ENCODE measurements around the gene NFE2L1. TPM values are rescaled to one million over a fixed set of nuclear protein-coding genes. Genes with fewer than 3 reads are reported as not detected.

Gene NFE2L1
- total and polyA plus RNA-seq, 9 of the 15 experiments (the other 6 are each of a cell fraction or from before 2014, with no cell fraction given): 2.0 to 68.6 (median 39.7) TPM

DNA sequence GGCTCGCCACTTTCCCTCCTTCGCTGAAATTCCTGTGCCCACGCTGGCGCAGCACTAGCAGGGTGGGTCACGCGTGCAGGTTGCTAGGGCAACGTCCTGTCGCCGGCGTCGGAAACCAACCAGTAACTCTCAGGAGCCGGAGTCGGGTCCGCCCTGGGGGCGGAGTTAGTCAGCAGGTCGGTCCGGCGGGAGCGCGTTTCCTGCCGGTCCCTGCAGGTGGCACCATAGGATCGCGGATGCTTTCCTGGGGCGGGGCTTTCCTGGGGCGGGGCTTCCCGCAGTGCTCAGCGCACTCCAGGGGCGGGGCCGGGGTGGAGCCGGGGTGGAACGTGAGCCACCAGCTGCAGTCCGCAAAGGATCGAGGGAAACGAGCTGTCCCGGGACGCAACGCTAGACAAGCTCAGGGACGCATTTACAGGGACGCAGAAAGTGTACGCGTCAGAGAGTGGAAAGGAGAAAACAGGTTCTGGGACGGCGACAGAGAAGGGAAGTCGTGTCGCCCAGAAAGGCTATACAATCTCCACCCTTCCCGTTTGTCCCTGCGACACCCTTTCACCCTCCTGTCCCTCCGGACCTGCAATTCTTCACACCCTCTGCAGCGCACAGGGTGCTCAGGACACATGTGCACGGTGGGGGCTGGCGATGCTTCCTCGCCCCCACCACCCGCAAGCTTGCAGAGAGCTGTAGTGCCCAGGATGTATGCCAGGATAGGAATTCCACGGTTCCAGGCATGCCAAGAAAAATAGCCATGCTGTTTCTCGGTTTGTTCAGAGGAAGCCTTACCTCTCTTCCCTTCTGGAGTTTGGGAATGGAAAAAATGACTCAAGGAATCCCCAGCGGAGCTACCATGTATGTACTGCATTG lies 22.9 kb upstream of the NFE2L1 start (continued):
- TF ChIP-seq JUND (IDR thresholded peaks at IDR 0.05; ENCODE audit: borderline replicate concordance, low read depth, low read length) (peak; percentile 35; the same call in 1 of the 2 replicates), JUND (tag; IDR thresholded peaks at IDR 0.05; ENCODE audit: borderline replicate concordance, low read depth, low read length) (no peak; the same call in 2 of the 3 replicates), FOXK1 (CRISPR knock-in tag; IDR thresholded peaks at IDR 0.05; ENCODE audit: borderline replicate concordance) (no peak), ZFP30 (CRISPR knock-in tag; IDR thresholded peaks at IDR 0.05; ENCODE audit: borderline replicate concordance) (no peak), NR3C1 (CRISPR knock-in tag; IDR thresholded peaks at IDR 0.05) (no peak), HDAC1 (IDR thresholded peaks at IDR 0.05) (peak in 1 of 2 experiments; percentile 81; a peak in 2 of 4 replicates), RBM22 (IDR thresholded peaks at IDR 0.05; ENCODE audit: low read depth, low read length, poor library complexity, severe bottlenecking) (peak; percentile 94), MYC (IDR thresholded peaks at IDR 0.05; ENCODE audit: low read depth, low read length) (0 out of 2 replicates have a peak, but pooled peaks have one; percentile 17), MYC (CRISPR knock-in tag; IDR thresholded peaks at IDR 0.05; ENCODE audit: borderline replicate concordance, low read depth) (no peak), NKRF (IDR thresholded peaks at IDR 0.05; ENCODE audit: borderline replicate concordance) (peak; percentile 85; the same call in 1 of the 2 replicates), HMGN3 (IDR thresholded peaks at IDR 0.05; ENCODE audit: borderline replicate concordance, extremely low read depth, insufficient read length, low read depth, low read length) (peak; percentile 76), L3MBTL2 (IDR thresholded peaks at IDR 0.05) (peak; percentile 93), HDAC2 (IDR thresholded peaks at IDR 0.05) (peak; percentile 17; the same call in 1 of the 2 replicates)
- TF ChIP-seq, protein P1, sequence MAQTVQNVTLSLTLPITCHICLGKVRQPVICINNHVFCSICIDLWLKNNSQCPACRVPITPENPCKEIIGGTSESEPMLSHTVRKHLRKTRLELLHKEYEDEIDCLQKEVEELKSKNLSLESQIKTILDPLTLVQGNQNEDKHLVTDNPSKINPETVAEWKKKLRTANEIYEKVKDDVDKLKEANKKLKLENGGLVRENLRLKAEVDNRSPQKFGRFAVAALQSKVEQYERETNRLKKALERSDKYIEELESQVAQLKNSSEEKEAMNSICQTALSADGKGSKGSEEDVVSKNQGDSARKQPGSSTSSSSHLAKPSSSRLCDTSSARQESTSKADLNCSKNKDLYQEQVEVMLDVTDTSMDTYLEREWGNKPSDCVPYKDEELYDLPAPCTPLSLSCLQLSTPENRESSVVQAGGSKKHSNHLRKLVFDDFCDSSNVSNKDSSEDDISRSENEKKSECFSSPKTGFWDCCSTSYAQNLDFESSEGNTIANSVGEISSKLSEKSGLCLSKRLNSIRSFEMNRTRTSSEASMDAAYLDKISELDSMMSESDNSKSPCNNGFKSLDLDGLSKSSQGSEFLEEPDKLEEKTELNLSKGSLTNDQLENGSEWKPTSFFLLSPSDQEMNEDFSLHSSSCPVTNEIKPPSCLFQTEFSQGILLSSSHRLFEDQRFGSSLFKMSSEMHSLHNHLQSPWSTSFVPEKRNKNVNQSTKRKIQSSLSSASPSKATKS (CRISPR knock-in tag; IDR thresholded peaks at IDR 0.05): no peak
- TF ChIP-seq, protein P2, sequence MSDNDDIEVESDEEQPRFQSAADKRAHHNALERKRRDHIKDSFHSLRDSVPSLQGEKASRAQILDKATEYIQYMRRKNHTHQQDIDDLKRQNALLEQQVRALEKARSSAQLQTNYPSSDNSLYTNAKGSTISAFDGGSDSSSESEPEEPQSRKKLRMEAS (CRISPR knock-in tag; IDR thresholded peaks at IDR 0.05): peak; percentile 75
- TF ChIP-seq, protein P3, sequence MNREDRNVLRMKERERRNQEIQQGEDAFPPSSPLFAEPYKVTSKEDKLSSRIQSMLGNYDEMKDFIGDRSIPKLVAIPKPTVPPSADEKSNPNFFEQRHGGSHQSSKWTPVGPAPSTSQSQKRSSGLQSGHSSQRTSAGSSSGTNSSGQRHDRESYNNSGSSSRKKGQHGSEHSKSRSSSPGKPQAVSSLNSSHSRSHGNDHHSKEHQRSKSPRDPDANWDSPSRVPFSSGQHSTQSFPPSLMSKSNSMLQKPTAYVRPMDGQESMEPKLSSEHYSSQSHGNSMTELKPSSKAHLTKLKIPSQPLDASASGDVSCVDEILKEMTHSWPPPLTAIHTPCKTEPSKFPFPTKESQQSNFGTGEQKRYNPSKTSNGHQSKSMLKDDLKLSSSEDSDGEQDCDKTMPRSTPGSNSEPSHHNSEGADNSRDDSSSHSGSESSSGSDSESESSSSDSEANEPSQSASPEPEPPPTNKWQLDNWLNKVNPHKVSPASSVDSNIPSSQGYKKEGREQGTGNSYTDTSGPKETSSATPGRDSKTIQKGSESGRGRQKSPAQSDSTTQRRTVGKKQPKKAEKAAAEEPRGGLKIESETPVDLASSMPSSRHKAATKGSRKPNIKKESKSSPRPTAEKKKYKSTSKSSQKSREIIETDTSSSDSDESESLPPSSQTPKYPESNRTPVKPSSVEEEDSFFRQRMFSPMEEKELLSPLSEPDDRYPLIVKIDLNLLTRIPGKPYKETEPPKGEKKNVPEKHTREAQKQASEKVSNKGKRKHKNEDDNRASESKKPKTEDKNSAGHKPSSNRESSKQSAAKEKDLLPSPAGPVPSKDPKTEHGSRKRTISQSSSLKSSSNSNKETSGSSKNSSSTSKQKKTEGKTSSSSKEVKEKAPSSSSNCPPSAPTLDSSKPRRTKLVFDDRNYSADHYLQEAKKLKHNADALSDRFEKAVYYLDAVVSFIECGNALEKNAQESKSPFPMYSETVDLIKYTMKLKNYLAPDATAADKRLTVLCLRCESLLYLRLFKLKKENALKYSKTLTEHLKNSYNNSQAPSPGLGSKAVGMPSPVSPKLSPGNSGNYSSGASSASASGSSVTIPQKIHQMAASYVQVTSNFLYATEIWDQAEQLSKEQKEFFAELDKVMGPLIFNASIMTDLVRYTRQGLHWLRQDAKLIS (CRISPR knock-in tag; IDR thresholded peaks at IDR 0.05): 0 out of 2 replicates have a peak, but pooled peaks have one; percentile 33
